A549 (cell line): ENCODE results near the gene CHKB. TPM values are rescaled to one million over a fixed set of nuclear protein-coding genes. Genes with fewer than 3 reads are reported as not detected.

Experiments
- ATAC-seq, 2 experiments: fragments of 200-7000 bp in 1 of 2; fragments of >200 bp in 1 of 2; cut with Nextera tagmentation in 1 of 2; cut with Tn5 transposase in 1 of 2; 3 replicates each; pipeline versions ENCODE4 v1.8.0 to v1.9.1; 2018 to 2020; ENCODE audit warnings: mild to moderate bottlenecking in 1 of 2, moderate library complexity in 1 of 2
- CTCF ChIA-PET: fragments of 300-600 bp; sonication (Branson Sonifier 250); formaldehyde crosslinking; extraction: SDS; loops from one replicate; lab custom pipeline; 2021; ENCODE audit warnings: antibody characterized with exemption, inconsistent platforms; lab: Yijun Ruan, JAX
- POLR2A ChIA-PET: fragments of 350-600 bp; formaldehyde crosslinking; extraction: SDS; loops from one replicate; lab custom pipeline; 2021; ENCODE audit warnings: antibody characterized with exemption, inconsistent platforms; lab: Yijun Ruan, JAX
- DNase-seq, 2 experiments: peaks; one replicate each; pipeline versions ENCODE4 v3.0.0 to v3.0.0-alpha.2; 2011 to 2016; ENCODE audit warnings: low read depth in 1 of 2, low spot score in 1 of 2
- FAIRE-seq: peaks from 2 replicates; lab custom pipeline; 2011; peaks lifted over from hg19 to GRCh38; lab: Jason Lieb, UNC
- H3K27ac ChIP-seq, 2 experiments: fragments of >200 bp; sonication (Bioruptor Twin); formaldehyde crosslinking; 3 replicates each; pipeline ENCODE4 v1.5.1; 2016 to 2017
- H3K4me1 ChIP-seq: fragments of >200 bp; sonication (Bioruptor Twin); formaldehyde crosslinking; 3 replicates; pipeline ENCODE4 v1.6.1; 2016
- H3K4me2 ChIP-seq: fragments of >200 bp; sonication (Bioruptor Twin); formaldehyde crosslinking; 3 replicates; pipeline ENCODE4 v1.6.1; 2016
- H3K4me3 ChIP-seq: fragments of >200 bp; sonication (Bioruptor Twin); formaldehyde crosslinking; 3 replicates; pipeline ENCODE4 v1.5.1; 2016
- H3K9me3 ChIP-seq: fragments of >200 bp; sonication (Bioruptor Twin); formaldehyde crosslinking; 3 replicates; pipeline ENCODE4 v1.6.1; 2016
- CBX2 ChIP-seq: fragments of 200-600 bp; sonication (generic); IDR thresholded peaks from 2 replicates; pipeline ENCODE4 v1.6.1; 2016; ENCODE audit warnings: low read depth, mild to moderate bottlenecking, borderline replicate concordance
- CEBPB ChIP-seq, 2 experiments: fragments of >200 bp in 1 of 2; sonication (Bioruptor Twin) in 1 of 2; formaldehyde crosslinking in 1 of 2; IDR thresholded peaks; 2 replicates each; pipeline ENCODE4 v1.6.1; 2012 to 2016
- CHD4 ChIP-seq: fragments of 200-600 bp; sonication (generic); IDR thresholded peaks from 2 replicates; pipeline ENCODE4 v1.6.1; 2016; ENCODE audit warnings: antibody characterized with exemption, mild to moderate bottlenecking, borderline replicate concordance
- EP300 ChIP-seq, 2 experiments: fragments of >200 bp; sonication (Bioruptor Twin); formaldehyde crosslinking; IDR thresholded peaks; 2 replicates in 1 of 2; 3 replicates in 1 of 2; pipeline ENCODE4 v1.6.1; 2016 to 2017
- GATA3 ChIP-seq: IDR thresholded peaks from 2 replicates; pipeline ENCODE4 v1.6.1; 2012; ENCODE audit warnings: borderline replicate concordance
- HDAC2 ChIP-seq: fragments of 200-600 bp; sonication (generic); IDR thresholded peaks from 2 replicates; pipeline ENCODE4 v1.6.1; 2016
- HEYL ChIP-seq: fragments of 250-450 bp; sonication (Bioruptor Pico); IDR thresholded peaks from 2 replicates; pipeline ENCODE4 v1.8.0; 2021; ENCODE audit warnings: mild to moderate bottlenecking, moderate library complexity
- HOXB13 ChIP-seq: fragments of 250-450 bp; sonication (Bioruptor Pico); IDR thresholded peaks from 2 replicates; pipeline ENCODE4 v1.5.0; 2020; ENCODE audit warnings: low read depth, mild to moderate bottlenecking, moderate library complexity
- JUN ChIP-seq, 2 experiments: fragments of >200 bp; sonication (Bioruptor Twin); formaldehyde crosslinking; IDR thresholded peaks; 2 replicates in 1 of 2; 3 replicates in 1 of 2; pipeline ENCODE4 v1.6.1; 2016 to 2017
- NPAS2 ChIP-seq: fragments of 250-450 bp; sonication (Bioruptor Pico); IDR thresholded peaks from 2 replicates; pipeline ENCODE4 v1.8.0; 2022; ENCODE audit warnings: mild to moderate bottlenecking, moderate library complexity, borderline replicate concordance
- NR3C1 ChIP-seq: fragments of >200 bp; sonication (Bioruptor Twin); formaldehyde crosslinking; IDR thresholded peaks from 3 replicates; pipeline ENCODE4 v1.6.1; 2017
- POLR2A ChIP-seq: IDR thresholded peaks from 2 replicates; pipeline ENCODE4 v1.6.1; 2012; ENCODE audit warnings: mild to moderate bottlenecking, low read length
- POLR2AphosphoS2 ChIP-seq: conservative IDR thresholded peaks from 2 replicates; pipeline ENCODE4 v1.6.1; 2012; ENCODE audit warnings: low read length, improper control_type of control experiment, inconsistent platforms
- RAD21 ChIP-seq, 2 experiments: fragments of >200 bp in 1 of 2; sonication (Bioruptor Twin) in 1 of 2; formaldehyde crosslinking in 1 of 2; IDR thresholded peaks in 1 of 2; conservative IDR thresholded peaks in 1 of 2; 2 replicates in 1 of 2; 3 replicates in 1 of 2; pipeline ENCODE4 v1.6.1; 2012 to 2018; ENCODE audit warnings: inconsistent platforms in 1 of 2
- RFX5 ChIP-seq: fragments of 450-650 bp; IDR thresholded peaks from 2 replicates; pipeline ENCODE4 v1.7.1; 2014; ENCODE audit warnings: antibody characterized with exemption, mild to moderate bottlenecking, moderate library complexity
- SMC3 ChIP-seq: fragments of >200 bp; sonication (Bioruptor Twin); formaldehyde crosslinking; IDR thresholded peaks from 3 replicates; pipeline ENCODE4 v1.6.1; 2018; ENCODE audit warnings: inconsistent platforms
- SREBF2 ChIP-seq: fragments of 450-650 bp; IDR thresholded peaks from 2 replicates; pipeline ENCODE4 v1.6.1; 2014; ENCODE audit warnings: mild to moderate bottlenecking, moderate library complexity
- TFCP2L1 ChIP-seq: fragments of 250-450 bp; sonication (Bioruptor Pico); IDR thresholded peaks from 2 replicates; pipeline ENCODE4 v1.5.0; 2021; ENCODE audit warnings: mild to moderate bottlenecking
- ZSCAN20 ChIP-seq: fragments of 250-450 bp; sonication (Bioruptor Pico); IDR thresholded peaks from 2 replicates; pipeline ENCODE4 v1.8.0; 2022; ENCODE audit warnings: mild to moderate bottlenecking, moderate library complexity
- WGBS: methylation state at CpG from one replicate; pipeline ENCODE4 v1.1.6; 2017; ENCODE audit errors: missing lambda C conversion rate; 5-methylcytosine and 5-hydroxymethylcytosine counted together
- polyA plus RNA-seq, 4 experiments: library from polyadenylated mRNA; depleted of rRNA in 3 of 4; stranded (reverse); fragments of >200 nt; fragmentation: RNase III in 1 of 4; extraction: RNeasy Plus Mini Kit Qiagen cat#74134 plus additional on column Dnase treatment in 1 of 4; gene quantifications; 2 replicates in 3 of 4; 3 replicates in 1 of 4; pipeline ENCODE4 v1.2.3, GENCODE V29; 2011 to 2017
- TF ChIP-seq, protein P1 (sequence below): fragments of >200 bp; sonication (Bioruptor Twin); formaldehyde crosslinking; IDR thresholded peaks from 3 replicates; pipeline ENCODE4 v1.5.1; 2016
- TF ChIP-seq, protein P2 (sequence below): fragments of >200 bp; sonication (Bioruptor Twin); formaldehyde crosslinking; IDR thresholded peaks from 3 replicates; pipeline ENCODE4 v1.6.1; 2016
- TF ChIP-seq, protein P3 (sequence below): IDR thresholded peaks from 2 replicates; pipeline ENCODE4 v1.6.1; 2012
- TF ChIP-seq, protein P4 (sequence below): fragments of 450-650 bp; IDR thresholded peaks from 2 replicates; pipeline ENCODE4 v1.6.1; 2014; ENCODE audit warnings: antibody characterized with exemption
- TF ChIP-seq, protein P5 (sequence below): fragments of 150-350 bp; IDR thresholded peaks from 2 replicates; pipeline ENCODE4 v1.6.1; 2014; ENCODE audit warnings: low read depth, mild to moderate bottlenecking, low read length

Gene CHKB
- polyA plus RNA-seq, 2 of the 4 experiments (the other 2 are of a cell fraction) = 16.4 to 25.8 TPM

DNA sequence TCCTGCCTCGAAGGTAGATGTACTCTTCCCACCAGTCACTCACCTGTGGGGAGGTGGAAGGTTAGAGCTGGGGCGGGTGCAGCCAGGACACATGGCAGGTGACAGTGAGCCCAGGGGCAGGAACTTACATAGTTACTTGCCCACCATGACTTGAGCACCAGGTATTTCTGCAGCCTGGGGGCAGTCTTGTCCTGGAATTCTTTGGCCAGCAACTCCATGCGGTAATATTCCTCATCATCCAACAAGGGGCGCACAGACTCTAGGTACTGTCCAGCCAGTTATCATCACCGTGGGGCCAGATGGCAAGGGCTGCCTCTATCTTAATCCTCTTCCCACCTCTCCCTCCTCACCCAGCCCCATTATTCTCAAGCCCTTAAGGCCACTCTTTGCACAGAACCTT is 6.6 kb downstream of the CHKB start:
- FAIRE-seq (no peak), DNase-seq (peak; percentile 20 to 69), ATAC-seq (peak; percentile 63 to 81; a peak in 5 of 6 replicates)
- no peak overlapping the region for H3K4me3 ChIP-seq
- ChIA-PET POLR2A (no interaction called here), CTCF (interaction anchor here (1.2 to 6.7 kb wide), 4 partner anchors 12 to 50 kb away, joined by 3 to 53 read pairs (median 4); partner anchors contain the start of genes SCO2 and SYCE3)
- H3K9me3 ChIP-seq = no peaks in the 10 kb centered on the region
- no peak overlapping the region for H3K4me2 ChIP-seq
- TF ChIP-seq RAD21 (conservative IDR thresholded peaks at IDR 0.05 in 1 of 2, IDR thresholded peaks at IDR 0.05 in 1 of 2) (peak; percentile 28 to 69; a peak in 3 of 5 replicates), CBX2 (no peak)
- no peak overlapping the region for H3K27ac ChIP-seq
- 74% methylated on average over 3 of the region's 5 CpGs for WGBS
- H3K4me1 ChIP-seq = peaks cover under 1% of the 10 kb centered on the region; the same call in 1 of the 3 replicates

DNA sequence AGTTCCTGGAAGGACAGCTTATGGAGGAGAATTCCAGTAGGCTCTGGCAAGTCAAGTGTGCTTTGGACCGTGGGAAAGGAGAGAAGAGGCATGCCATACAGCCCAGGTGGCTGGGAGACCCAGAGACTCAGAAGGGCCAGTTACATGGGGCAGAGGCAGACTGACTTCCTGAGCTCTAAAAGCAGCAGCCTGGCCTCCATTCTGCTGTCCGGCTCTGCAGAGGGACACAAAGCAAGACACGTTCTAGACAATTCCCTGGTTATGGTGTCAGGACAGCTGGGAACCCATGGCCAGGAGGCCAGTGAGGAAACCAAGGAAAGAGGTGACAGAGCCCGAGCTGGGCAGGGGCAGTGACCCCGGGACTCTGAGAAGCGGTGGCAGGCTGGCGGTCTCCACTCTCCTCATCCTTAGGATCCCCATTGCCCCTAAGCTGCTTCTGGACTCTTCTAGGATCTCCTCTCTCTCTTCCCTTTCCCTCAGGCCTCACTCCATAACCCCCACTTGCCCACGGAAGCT is 7.2 kb downstream of the CHKB start:
- Histone ChIP-seq H3K4me1 (no peaks in the 10 kb centered on the region), H3K4me2 (no peak overlapping the region), H3K27ac (no peak overlapping the region), H3K4me3 (no peak overlapping the region), H3K9me3 (no peaks in the 10 kb centered on the region)
- 79% methylated on average over 8 of the region's 8 CpGs for WGBS
- FAIRE-seq (no peak), ATAC-seq (no peak)
- POLR2A ChIA-PET = no interaction called here
- CTCF ChIA-PET = interaction anchor here (0.5 to 6.7 kb wide), 6 partner anchors 11 to 50 kb away, joined by 3 to 53 read pairs (median 4); partner anchors contain the start of genes SCO2 and SYCE3
- no peak for TF ChIP-seq HDAC2
- TF ChIP-seq SMC3 = no peak
- TF ChIP-seq NR3C1 = no peak
- TF ChIP-seq, protein P1, sequence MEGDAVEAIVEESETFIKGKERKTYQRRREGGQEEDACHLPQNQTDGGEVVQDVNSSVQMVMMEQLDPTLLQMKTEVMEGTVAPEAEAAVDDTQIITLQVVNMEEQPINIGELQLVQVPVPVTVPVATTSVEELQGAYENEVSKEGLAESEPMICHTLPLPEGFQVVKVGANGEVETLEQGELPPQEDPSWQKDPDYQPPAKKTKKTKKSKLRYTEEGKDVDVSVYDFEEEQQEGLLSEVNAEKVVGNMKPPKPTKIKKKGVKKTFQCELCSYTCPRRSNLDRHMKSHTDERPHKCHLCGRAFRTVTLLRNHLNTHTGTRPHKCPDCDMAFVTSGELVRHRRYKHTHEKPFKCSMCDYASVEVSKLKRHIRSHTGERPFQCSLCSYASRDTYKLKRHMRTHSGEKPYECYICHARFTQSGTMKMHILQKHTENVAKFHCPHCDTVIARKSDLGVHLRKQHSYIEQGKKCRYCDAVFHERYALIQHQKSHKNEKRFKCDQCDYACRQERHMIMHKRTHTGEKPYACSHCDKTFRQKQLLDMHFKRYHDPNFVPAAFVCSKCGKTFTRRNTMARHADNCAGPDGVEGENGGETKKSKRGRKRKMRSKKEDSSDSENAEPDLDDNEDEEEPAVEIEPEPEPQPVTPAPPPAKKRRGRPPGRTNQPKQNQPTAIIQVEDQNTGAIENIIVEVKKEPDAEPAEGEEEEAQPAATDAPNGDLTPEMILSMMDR = no peak
- TF ChIP-seq JUN (IDR thresholded peaks at IDR 0.05) = no peak
- no peak for TF ChIP-seq EP300 (IDR thresholded peaks at IDR 0.05)
- no peak for TF ChIP-seq GATA3
- TF ChIP-seq, all 56 proteins: peak for 0
- no peak for DNase-seq

DNA sequence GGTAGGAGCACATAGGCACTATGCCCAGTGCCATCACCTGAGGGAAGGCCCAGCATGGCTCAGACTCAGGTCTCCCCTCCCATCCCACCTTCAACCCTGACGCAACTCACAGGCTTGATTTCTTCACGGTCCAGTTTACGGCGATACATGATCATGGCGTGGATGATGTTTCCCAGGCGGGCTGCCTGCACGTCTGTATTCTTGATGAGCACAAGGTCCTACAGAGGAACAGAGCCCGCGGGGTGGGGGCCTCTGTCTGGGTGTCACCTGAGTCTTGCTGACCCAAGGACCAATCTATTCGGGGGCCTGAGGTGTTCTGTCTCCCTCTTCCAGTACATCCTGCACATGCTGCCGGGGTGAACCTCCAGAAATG is 8.3 kb downstream of the CHKB start:
- Histone ChIP-seq H3K27ac (no peak overlapping the region), H3K9me3 (no peaks in the 10 kb centered on the region), H3K4me1 (no peaks in the 10 kb centered on the region), H3K4me2 (no peak overlapping the region), H3K4me3 (no peak overlapping the region)
- WGBS = 94% methylated on average over 10 of the region's 11 CpGs
- no peak for DNase-seq
- ChIA-PET POLR2A (no interaction called here), CTCF (interaction anchor here (1.0 to 6.7 kb wide), 2 partner anchors 10 to 13 kb away, joined by 4 to 53 read pairs; partner anchors contain the start of gene SYCE3)
- no peak for FAIRE-seq
- TF ChIP-seq, protein P2, sequence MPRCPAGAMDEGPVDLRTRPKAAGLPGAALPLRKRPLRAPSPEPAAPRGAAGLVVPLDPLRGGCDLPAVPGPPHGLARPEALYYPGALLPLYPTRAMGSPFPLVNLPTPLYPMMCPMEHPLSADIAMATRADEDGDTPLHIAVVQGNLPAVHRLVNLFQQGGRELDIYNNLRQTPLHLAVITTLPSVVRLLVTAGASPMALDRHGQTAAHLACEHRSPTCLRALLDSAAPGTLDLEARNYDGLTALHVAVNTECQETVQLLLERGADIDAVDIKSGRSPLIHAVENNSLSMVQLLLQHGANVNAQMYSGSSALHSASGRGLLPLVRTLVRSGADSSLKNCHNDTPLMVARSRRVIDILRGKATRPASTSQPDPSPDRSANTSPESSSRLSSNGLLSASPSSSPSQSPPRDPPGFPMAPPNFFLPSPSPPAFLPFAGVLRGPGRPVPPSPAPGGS = no peak
- TF ChIP-seq CEBPB (IDR thresholded peaks at IDR 0.05) = no peak
- no peak for TF ChIP-seq NR3C1
- TF ChIP-seq, protein P3, sequence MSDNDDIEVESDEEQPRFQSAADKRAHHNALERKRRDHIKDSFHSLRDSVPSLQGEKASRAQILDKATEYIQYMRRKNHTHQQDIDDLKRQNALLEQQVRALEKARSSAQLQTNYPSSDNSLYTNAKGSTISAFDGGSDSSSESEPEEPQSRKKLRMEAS = no peak
- no peak for ATAC-seq

DNA sequence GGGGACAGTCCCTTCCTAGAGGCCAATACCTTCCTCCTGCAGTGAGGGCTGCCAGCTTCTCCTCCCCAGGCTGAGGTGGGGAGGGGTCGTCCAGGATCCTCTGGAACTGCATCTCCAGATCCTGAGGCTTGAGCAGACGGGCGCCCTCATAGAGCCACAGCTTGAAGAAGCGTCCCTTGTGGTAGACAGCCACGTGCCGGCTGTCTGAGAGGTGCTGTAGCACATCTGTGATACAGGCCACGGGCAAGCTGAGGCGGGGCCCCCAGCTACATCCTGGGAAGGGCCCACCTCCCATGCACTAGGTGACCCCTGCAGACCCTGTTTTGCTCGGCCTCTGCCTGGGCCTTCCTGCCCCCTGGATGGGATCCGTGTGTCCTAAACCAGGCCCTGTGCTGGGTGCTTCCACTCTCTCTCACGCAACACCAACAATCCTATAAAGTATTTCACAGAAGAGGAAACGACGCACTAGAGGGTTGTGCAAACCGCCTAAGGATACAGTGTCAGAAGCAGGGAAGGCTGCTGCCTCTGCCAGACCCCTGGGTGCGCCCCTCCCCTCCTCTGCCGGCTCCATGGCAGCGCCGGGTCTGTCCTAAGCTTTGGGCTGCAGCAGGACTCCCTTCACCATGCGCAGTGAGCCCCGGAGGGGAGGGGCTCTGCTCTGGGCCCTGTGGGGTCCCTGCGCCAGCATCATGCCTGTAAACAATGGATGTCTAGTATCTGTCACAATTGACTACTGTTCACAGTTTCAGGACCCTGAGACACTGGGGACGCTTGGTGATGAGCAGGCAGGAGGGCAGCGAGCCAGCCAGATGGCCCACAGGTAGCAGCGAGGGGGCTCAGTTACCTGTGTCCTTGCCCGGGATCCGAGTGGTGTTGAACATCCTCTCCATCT is 8.9 kb downstream of the CHKB start:
- no peak overlapping the region for H3K4me3 ChIP-seq
- H3K27ac ChIP-seq = no peak overlapping the region
- no peaks in the 10 kb centered on the region for H3K4me1 ChIP-seq
- no peak overlapping the region for H3K4me2 ChIP-seq
- ChIA-PET POLR2A (no interaction called here), CTCF (interaction anchor here (1.1 to 6.7 kb wide), 2 partner anchors 9 to 47 kb away, joined by 3 to 53 read pairs; partner anchors contain the start of gene SYCE3)
- no peak for ATAC-seq
- FAIRE-seq = no peak
- DNase-seq = no peak
- H3K9me3 ChIP-seq = no peaks in the 10 kb centered on the region
- WGBS = 83% methylated on average over 8 of the region's 26 CpGs
- TF ChIP-seq EP300 (IDR thresholded peaks at IDR 0.05) (no peak), NPAS2 (CRISPR knock-in tag) (no peak), SREBF2 (no peak), POLR2A (no peak), HOXB13 (CRISPR knock-in tag) (no peak), CHD4 (no peak), ZSCAN20 (CRISPR knock-in tag) (no peak), SMC3 (no peak), POLR2AphosphoS2 (no peak), HEYL (CRISPR knock-in tag) (no peak), NR3C1 (no peak), TFCP2L1 (CRISPR knock-in tag) (no peak), RFX5 (no peak)
- TF ChIP-seq, protein P4, sequence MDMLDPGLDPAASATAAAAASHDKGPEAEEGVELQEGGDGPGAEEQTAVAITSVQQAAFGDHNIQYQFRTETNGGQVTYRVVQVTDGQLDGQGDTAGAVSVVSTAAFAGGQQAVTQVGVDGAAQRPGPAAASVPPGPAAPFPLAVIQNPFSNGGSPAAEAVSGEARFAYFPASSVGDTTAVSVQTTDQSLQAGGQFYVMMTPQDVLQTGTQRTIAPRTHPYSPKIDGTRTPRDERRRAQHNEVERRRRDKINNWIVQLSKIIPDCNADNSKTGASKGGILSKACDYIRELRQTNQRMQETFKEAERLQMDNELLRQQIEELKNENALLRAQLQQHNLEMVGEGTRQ = no peak
- TF ChIP-seq, protein P5, sequence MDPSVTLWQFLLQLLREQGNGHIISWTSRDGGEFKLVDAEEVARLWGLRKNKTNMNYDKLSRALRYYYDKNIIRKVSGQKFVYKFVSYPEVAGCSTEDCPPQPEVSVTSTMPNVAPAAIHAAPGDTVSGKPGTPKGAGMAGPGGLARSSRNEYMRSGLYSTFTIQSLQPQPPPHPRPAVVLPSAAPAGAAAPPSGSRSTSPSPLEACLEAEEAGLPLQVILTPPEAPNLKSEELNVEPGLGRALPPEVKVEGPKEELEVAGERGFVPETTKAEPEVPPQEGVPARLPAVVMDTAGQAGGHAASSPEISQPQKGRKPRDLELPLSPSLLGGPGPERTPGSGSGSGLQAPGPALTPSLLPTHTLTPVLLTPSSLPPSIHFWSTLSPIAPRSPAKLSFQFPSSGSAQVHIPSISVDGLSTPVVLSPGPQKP = no peak
